GM23338 (cell line): Measurements from ENCODE around the gene KCNJ10. TPM values are rescaled to one million over a fixed set of nuclear protein-coding genes. Genes with fewer than 3 reads are reported as not detected.

ENCODE experiments used
- ATAC-seq: fragments of 200-7000 bp; cut with Tn5 transposase; 3 replicates; pipeline ENCODE4 v1.9.1; 2020
- DNase-seq: peaks from one replicate; pipeline ENCODE4 v3.0.0-alpha.2; 2015; ENCODE audit warnings: low spot score
- H2AFZ ChIP-seq: fragments of 200-600 bp; sonication (generic); 2 replicates; pipeline ENCODE4 v1.8.0; 2016; ENCODE audit warnings: antibody characterized with exemption, mild to moderate bottlenecking, moderate library complexity
- H3F3A ChIP-seq: fragments of 200-600 bp; sonication (generic); replicated peaks from 2 replicates; pipeline ENCODE4 v1.8.0; 2017; ENCODE audit warnings: antibody characterized with exemption, mixed run types, low read depth
- H3K27ac ChIP-seq: fragments of 200-600 bp; sonication (generic); 2 replicates; pipeline ENCODE4 v1.6.1; 2016; ENCODE audit warnings: low read depth
- H3K27me3 ChIP-seq: fragments of 200-600 bp; sonication (generic); 2 replicates; pipeline ENCODE4 v1.8.0; 2016; ENCODE audit warnings: mild to moderate bottlenecking, mixed run types, moderate library complexity; ENCODE audit not compliant: insufficient read depth
- H3K36me3 ChIP-seq: fragments of 200-600 bp; sonication (generic); 2 replicates; pipeline ENCODE4 v1.8.0; 2016; ENCODE audit warnings: mild to moderate bottlenecking; ENCODE audit not compliant: insufficient read depth
- H3K4me1 ChIP-seq: fragments of 200-600 bp; sonication (generic); 2 replicates; pipeline ENCODE4 v1.8.0; 2016; ENCODE audit warnings: mild to moderate bottlenecking, moderate library complexity; ENCODE audit not compliant: insufficient read depth
- H3K4me2 ChIP-seq: fragments of 200-600 bp; sonication (generic); 2 replicates; pipeline ENCODE4 v1.7.1; 2017; ENCODE audit warnings: mixed run types
- H3K4me3 ChIP-seq: fragments of 200-600 bp; sonication (generic); 2 replicates; pipeline ENCODE4 v1.6.1; 2016; ENCODE audit warnings: mixed run types
- H3K79me2 ChIP-seq: fragments of 200-600 bp; sonication (generic); replicated peaks from 2 replicates; pipeline ENCODE4 v1.8.0; 2017; ENCODE audit warnings: mild to moderate bottlenecking; ENCODE audit not compliant: insufficient read depth
- H3K9me2 ChIP-seq: fragments of 200-600 bp; sonication (generic); 2 replicates; pipeline ENCODE4 v1.8.0; 2017; ENCODE audit not compliant: insufficient read depth
- H4K20me1 ChIP-seq: fragments of 200-600 bp; sonication (generic); replicated peaks from 2 replicates; pipeline ENCODE4 v1.8.0; 2017; ENCODE audit warnings: mild to moderate bottlenecking; ENCODE audit not compliant: insufficient read depth
- H3K27ac Mint-ChIP-seq: 2 replicates; pipeline ENCODE4 v1.8.0; 2020; ENCODE audit warnings: inconsistent platforms, mild to moderate bottlenecking, moderate library complexity, mixed read lengths
- H3K27me3 Mint-ChIP-seq: 3 replicates; pipeline ENCODE4 v1.8.0; 2022; ENCODE audit warnings: low read depth, mild to moderate bottlenecking, moderate library complexity, mixed read lengths, inconsistent platforms; ENCODE audit not compliant: insufficient read depth, poor library complexity
- H3K36me3 Mint-ChIP-seq: 3 replicates; pipeline ENCODE4 v1.8.0; 2021; ENCODE audit warnings: low read depth, mild to moderate bottlenecking, inconsistent platforms, moderate library complexity, mixed read lengths
- H3K4me1 Mint-ChIP-seq: 3 replicates; pipeline ENCODE4 v1.8.0; 2020; ENCODE audit warnings: mild to moderate bottlenecking, inconsistent platforms, mixed read lengths
- H3K4me3 Mint-ChIP-seq: 3 replicates; pipeline ENCODE4 v1.8.0; 2021; ENCODE audit warnings: moderate library complexity, mild to moderate bottlenecking, inconsistent platforms, mixed read lengths
- H3K9me3 Mint-ChIP-seq: 3 replicates; pipeline ENCODE4 v1.8.0; 2020; ENCODE audit warnings: moderate library complexity, mild to moderate bottlenecking, inconsistent platforms, mixed read lengths
- CREB1 ChIP-seq: fragments of 250-450 bp; sonication (Bioruptor Pico); IDR thresholded peaks from 2 replicates; pipeline ENCODE4 v1.5.0; 2020; ENCODE audit warnings: low read depth, mild to moderate bottlenecking, moderate library complexity
- CTCF ChIP-seq, 2 experiments: fragments of 200-600 bp in 1 of 2; sonication (generic) in 1 of 2; conservative IDR thresholded peaks; 2 replicates each; pipeline versions ENCODE4 v1.5.1 to v1.6.1; 2016 to 2017; ENCODE audit warnings: antibody characterized with exemption in 2 of 2, low read depth in 2 of 2, mild to moderate bottlenecking in 2 of 2, moderate library complexity in 1 of 2
- ETS1 ChIP-seq: IDR thresholded peaks from 2 replicates; pipeline ENCODE4 v1.6.1; 2016; ENCODE audit warnings: antibody characterized with exemption
- EZH2 ChIP-seq: fragments of 200-600 bp; sonication (generic); IDR thresholded peaks from one replicate; pipeline ENCODE4 v1.8.0; 2017; ENCODE audit warnings: antibody characterized with exemption, mild to moderate bottlenecking, low read depth; ENCODE audit not compliant: unreplicated experiment
- EZH2phosphoT487 ChIP-seq: fragments of 200-600 bp; sonication (generic); IDR thresholded peaks from one replicate; pipeline ENCODE4 v1.8.1; 2018; ENCODE audit warnings: antibody characterized with exemption; ENCODE audit not compliant: unreplicated experiment
- JUNB ChIP-seq: IDR thresholded peaks from one replicate; pipeline ENCODE4 v1.6.1; 2016; ENCODE audit warnings: antibody characterized with exemption; ENCODE audit not compliant: unreplicated experiment
- NANOG ChIP-seq: IDR thresholded peaks from 2 replicates; pipeline ENCODE4 v1.6.1; 2016; ENCODE audit warnings: antibody characterized with exemption, borderline replicate concordance
- POLR2AphosphoS5 ChIP-seq: IDR thresholded peaks from 2 replicates; pipeline ENCODE4 v1.6.1; 2016; ENCODE audit warnings: antibody characterized with exemption, low read depth
- REST ChIP-seq: IDR thresholded peaks from one replicate; pipeline ENCODE4 v1.6.1; 2018; ENCODE audit warnings: antibody characterized with exemption; ENCODE audit not compliant: unreplicated experiment
- STAT1 ChIP-seq: IDR thresholded peaks from one replicate; pipeline ENCODE4 v1.6.1; 2016; ENCODE audit warnings: antibody characterized with exemption; ENCODE audit not compliant: unreplicated experiment
- ZNF114 ChIP-seq: fragments of 250-450 bp; sonication (Bioruptor Pico); IDR thresholded peaks from 2 replicates; pipeline ENCODE4 v1.5.0; 2020; ENCODE audit warnings: mild to moderate bottlenecking, moderate library complexity
- ZNF331 ChIP-seq: fragments of 250-450 bp; sonication (Bioruptor Pico); IDR thresholded peaks from 2 replicates; pipeline ENCODE4 v1.5.0; 2020; ENCODE audit warnings: low read depth, mild to moderate bottlenecking, moderate library complexity
- ZNF462 ChIP-seq: fragments of 250-450 bp; sonication (Bioruptor Pico); IDR thresholded peaks from 2 replicates; pipeline ENCODE4 v1.5.0; 2020; ENCODE audit warnings: mild to moderate bottlenecking, moderate library complexity
- polyA plus RNA-seq: library from polyadenylated mRNA; unstranded; fragments of >200 nt; fragmentation: Nextera tagmentation; extraction: Ambion mirVana; gene quantifications from 2 replicates; pipeline ENCODE4 v1.2.1, GENCODE V29; 2016
- total RNA-seq: library from RNA; depleted of rRNA; stranded (reverse); fragments of >200 nt; shearing (Covaris generic); gene quantifications from 2 replicates; pipeline ENCODE4 v1.2.3, GENCODE V29; 2014

Gene KCNJ10
- total and polyA plus RNA-seq, 2 experiments from 2014 or later, result 1.4 to 2.8 TPM

- no peak overlapping the region for H2AFZ ChIP-seq
- Mint-ChIP-seq H3K27me3 (peaks cover 16% of the 10 kb centered on the region), H3K4me3 (no peak overlapping the region), H3K9me3 (no peaks in the 10 kb centered on the region), H3K4me1 (peaks cover 16% of the 10 kb centered on the region), H3K27ac (no peak overlapping the region), H3K36me3 (peaks cover 42% of the 10 kb centered on the region)
- peaks cover 5% of the 10 kb centered on the region for H3F3A ChIP-seq
- H3K4me1 ChIP-seq, result peaks cover 3% of the 10 kb centered on the region; the same call in 1 of the 2 replicates
- H3K36me3 ChIP-seq, result peaks cover 7% of the 10 kb centered on the region
- H4K20me1 ChIP-seq, result no peaks in the 10 kb centered on the region; the same call in 1 of the 2 replicates
- peaks cover 11% of the 10 kb centered on the region; the same call in 1 of the 2 replicates for H3K79me2 ChIP-seq
- DNase-seq (no peak), ATAC-seq (no peak)
- TF ChIP-seq ZNF331 (CRISPR knock-in tag) (no peak), CREB1 (CRISPR knock-in tag) (no peak), ZNF114 (no peak), ETS1 (no peak), EZH2 (no peak), REST (no peak), NANOG (no peak), ZNF462 (no peak), CTCF (conservative IDR thresholded peaks at IDR 0.05; ENCODE audit: low read depth in 2 of 2) (no peak), POLR2AphosphoS5 (no peak), JUNB (no peak), STAT1 (no peak), EZH2phosphoT487 (no peak)
- no peak overlapping the region for H3K4me3 ChIP-seq
- no peaks in the 10 kb centered on the region for H3K9me2 ChIP-seq
- peaks cover 6% of the 10 kb centered on the region; the same call in 1 of the 2 replicates for H3K27me3 ChIP-seq
- H3K27ac ChIP-seq, result no peak overlapping the region
- H3K4me2 ChIP-seq, result no peak overlapping the region
Observed at GRCh38 chr1:160089883-160090282, 19.9 kb upstream of the KCNJ10 start.
